TTC549 (cell line): ENCODE data around the gene EGFL8.
"Not testable (repeated sequence)": the region's sequence is repeated elsewhere in the genome, so short reads cannot be mapped to it uniquely, and the experiment has no call there.

ENCODE experiments used
- FAIRE-seq: peaks from 2 replicates; lab custom pipeline; 2012; peaks lifted over from hg19 to GRCh38; lab: Jason Lieb, UNC

Gene EGFL8

GRCh38 chr6:32196682-32197616 is 32.6 kb downstream of the EGFL8 start:
- FAIRE-seq: no peak

DNA sequence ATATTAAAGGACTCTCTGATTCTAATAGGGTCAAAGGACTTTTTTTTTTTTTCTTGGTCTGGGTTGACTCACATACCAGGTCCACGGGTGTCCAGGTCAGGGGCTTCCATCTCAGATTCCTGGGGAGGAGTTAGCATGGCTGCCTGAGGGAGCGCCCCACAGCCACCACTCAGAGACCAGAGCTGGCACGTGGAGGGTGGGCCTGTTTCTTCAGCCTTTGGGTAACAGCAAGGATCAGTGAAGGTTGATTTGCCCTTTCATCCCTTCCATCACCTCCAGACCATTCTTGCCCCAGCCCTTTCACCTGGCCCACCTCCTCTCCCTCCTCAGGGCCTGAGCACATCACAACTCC is 33.9 kb downstream of the EGFL8 start:
- FAIRE-seq: no peak

DNA sequence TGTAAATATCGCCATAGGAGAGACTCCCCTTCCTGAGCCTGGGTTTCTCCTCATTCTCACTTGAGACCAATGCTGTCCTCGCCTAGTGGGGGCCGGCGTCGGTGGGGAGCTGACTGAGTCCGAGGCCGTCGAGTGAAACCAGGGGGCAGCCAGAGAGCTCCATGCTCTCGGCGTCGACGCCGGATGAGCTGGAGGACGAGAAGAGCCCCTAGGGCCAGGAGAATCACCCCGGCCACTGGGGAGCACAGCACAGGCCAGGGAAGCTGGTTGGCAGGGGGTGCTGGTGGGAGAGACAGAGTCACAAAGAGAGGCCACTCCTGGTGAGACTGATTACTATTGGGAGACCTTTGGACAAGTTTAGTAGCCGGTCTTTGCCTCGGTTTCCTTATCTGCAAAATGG is 34.5 kb downstream of the EGFL8 start:
- FAIRE-seq: no peak

DNA sequence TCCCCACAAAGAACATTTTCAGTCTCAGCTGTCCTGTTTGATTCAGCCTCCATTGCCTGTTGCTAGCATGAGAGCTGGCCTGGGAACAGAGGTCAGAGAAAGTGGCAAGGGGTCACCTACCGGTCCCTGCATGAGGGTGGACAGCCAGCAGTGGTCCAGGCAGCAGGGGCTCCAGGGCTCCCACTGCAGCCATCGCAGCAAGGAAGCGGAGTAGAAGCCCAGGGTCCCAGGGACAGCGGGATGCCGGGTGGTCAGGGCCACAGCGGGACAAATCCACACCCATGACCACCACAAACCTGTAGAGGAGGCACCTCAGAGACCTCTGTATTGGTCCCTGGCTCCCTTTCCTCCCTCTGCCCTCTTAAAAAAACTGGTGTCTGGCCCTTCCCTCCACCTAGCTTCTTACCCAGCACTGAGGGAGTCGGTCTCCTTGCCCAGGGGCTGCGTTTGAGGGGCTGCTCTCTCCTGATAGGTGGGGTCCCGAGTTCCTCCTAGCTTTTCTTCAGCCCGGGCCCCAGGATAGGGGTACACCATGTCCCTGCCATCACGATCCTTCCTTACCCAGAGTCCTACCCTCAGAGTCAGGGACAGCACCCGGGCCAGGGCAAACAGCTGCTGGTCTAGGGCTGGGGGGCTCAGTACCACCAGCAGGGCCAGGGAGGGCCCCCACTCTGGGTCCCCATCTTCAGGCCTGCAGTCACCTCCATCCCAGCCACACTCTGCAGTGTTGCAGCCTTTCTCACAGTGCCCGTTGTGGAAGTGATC is 36.5 kb downstream of the EGFL8 start:
- no peak for FAIRE-seq

DNA sequence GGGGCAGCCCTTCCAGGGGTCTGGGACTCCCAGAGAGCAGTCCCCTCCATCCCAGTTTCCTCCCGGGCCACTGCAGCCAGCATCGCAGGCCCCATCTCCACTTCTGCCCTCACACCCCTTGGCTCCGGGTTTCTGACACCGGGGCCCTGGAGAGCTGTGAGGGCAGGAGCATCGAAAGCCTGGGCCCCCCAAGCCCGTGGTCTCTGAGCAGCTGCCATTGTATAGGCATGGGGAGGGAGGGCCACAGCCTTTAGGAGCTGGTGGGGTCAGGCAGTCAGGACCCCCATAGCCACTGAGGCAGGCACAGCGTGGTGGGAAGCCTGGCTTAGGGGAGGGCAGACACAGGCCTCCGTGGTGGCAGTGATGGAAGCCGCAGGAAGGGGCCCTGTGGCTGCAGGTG is 37.8 kb downstream of the EGFL8 start:
- FAIRE-seq: no peak

GRCh38 chr6:32203426-32204267 is 39.3 kb downstream of the EGFL8 start:
- FAIRE-seq: no peak

- no peak for FAIRE-seq
Measured at GRCh38 chr6:32204268-32204715, 39.9 kb downstream of the EGFL8 start.

DNA sequence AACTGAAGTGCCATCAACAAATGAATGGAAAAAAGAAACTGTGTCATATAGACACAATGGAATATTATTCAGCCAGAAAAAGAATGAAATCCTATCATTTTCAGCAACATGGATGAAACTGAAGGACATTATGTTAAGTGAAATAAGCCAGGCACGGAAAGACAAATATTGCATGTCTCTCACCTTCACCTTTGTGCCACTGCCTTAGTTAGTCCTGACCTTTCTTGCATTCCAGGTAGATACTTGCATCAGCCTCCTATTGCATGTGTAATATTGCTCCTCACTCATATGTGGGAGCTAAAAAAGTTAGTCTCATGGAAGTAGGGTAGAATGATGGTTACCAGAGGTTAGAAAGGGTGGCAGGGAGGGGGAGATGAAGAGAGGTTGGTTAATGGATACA is 44.6 kb downstream of the EGFL8 start:
- no peak for FAIRE-seq

DNA sequence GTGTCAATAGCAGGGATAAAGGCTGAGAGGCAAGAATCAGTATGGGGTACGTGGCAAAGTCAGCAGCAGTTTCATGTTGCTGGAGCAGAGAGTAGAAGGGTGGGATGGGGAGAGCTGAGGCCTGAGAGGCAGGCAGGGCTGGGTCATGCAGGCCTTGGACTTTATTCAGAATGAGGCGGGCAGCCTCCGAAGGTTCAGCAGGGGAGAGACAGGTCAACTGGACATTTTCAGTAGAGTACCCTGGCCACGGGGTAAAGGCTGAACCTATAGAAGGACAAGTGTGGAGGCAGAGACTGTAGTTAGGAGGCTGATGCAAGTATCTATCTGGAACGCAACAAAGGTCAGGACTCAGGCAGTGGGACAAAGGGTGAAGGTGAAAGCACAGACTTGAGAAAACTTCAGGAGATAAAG is 45.8 kb downstream of the EGFL8 start:
- FAIRE-seq: no peak

DNA sequence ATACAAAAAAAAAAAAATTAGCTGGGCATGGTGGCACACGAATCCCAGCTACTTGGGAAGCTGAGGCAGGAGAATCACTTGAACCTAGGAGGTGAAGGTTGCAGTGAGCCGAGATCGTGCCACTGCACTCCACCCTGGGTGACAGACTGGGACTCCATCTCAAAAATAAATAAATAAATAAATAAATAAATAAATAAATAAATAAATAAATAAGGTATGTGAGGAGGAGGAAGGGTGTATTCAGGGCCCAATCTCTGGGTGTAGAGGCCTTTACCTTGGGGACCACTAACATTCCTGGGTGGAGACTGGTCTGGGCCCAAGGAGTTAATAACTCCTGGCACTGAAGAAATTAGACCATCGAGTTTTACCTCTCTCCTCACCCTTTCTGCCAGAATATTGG is 47.0 kb downstream of the EGFL8 start:
- not testable (repeated sequence) for FAIRE-seq

GRCh38 chr6:32212076-32212760 is 47.8 kb downstream of the EGFL8 start:
- no peak for FAIRE-seq

DNA sequence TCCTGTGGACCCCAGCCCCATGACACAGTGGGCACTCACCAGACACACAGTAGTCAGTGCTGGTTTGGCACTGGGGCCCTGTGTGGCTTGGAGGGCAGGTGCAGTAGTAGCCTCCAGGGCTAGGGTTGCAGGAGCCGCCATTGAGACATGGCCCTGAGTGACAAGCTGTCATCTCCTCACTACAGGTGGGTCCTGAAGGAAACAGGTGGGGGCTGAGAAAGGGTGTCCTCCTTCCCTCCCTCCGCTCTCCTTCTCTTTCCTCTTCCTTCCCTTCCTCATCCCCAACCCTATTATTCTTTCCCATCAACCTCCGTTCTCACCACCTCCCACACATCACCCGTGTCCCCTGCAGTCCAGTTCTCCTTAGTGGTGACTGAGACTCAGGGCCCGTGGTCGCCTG is 49.3 kb downstream of the EGFL8 start:
- no peak for FAIRE-seq

DNA sequence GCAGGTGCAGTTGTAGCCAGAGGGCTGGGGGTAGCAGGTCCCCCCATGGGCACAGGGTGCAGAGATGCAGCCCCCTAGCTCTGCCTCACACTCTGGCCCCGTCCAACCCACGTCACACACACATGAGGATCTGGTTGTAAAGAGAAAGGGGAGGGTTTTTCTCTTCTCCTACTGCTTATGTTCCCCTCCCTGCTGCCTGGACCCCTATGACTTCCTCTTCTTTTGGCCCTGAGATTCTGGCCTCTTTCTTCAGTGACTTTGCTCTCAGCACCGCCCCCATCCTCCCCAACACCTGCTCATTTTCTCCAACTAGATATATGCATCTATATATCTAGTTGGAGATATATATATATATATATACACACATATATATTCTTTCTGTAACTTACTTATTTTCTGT is 49.7 kb downstream of the EGFL8 start:
- no peak for FAIRE-seq

DNA sequence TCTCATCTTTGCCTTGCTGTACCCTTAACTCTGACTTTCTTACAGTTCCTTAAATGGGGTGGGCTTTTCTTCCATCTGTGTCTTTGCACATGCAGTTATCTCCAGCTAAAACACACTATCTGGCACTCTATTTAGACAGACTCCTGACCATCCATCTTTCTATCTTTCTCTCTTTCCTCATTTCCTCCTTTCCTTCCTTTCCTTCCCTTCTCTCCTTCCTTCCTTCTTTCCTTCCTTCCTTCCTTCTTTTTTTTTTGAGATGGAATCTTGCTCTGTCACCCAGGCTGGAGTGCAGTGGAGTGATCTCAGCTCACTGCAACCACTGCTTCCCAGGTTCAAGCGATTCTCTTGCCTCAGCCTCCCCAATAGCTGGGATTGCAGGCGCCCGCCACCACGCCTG is 51.2 kb downstream of the EGFL8 start:
- no peak for FAIRE-seq

GRCh38 chr6:32216285-32216684 is 51.9 kb downstream of the EGFL8 start:
- no peak for FAIRE-seq

GRCh38 chr6:32216998-32217397 is 52.6 kb downstream of the EGFL8 start:
- no peak for FAIRE-seq
